H9 (cell line): Measurements from ENCODE around the gene CD27. TPM values are rescaled to one million over a fixed set of nuclear protein-coding genes. Genes with fewer than 3 reads are reported as not detected.

ENCODE experiments used
- DNase-seq: peaks from one replicate; pipeline ENCODE4 v3.0.0-alpha.2; 2017
- H2AFZ ChIP-seq: one replicate; pipeline ENCODE4 v1.6.1; 2013; ENCODE audit warnings: mild to moderate bottlenecking, low read length, control low read depth, moderate library complexity
- H2AK5ac ChIP-seq: 2 replicates; pipeline ENCODE4 v1.6.1; 2013; ENCODE audit warnings: low read length, control low read depth, mixed read lengths; ENCODE audit not compliant: insufficient read length
- H2BK120ac ChIP-seq: one replicate; pipeline ENCODE4 v1.6.1; 2013; ENCODE audit warnings: low read depth, mild to moderate bottlenecking, low read length, control low read depth, inconsistent platforms; ENCODE audit not compliant: poor library complexity, severe bottlenecking
- H2BK12ac ChIP-seq: 2 replicates; pipeline ENCODE4 v1.6.1; 2013; ENCODE audit warnings: low read length, control low read depth, mixed read lengths, low read depth; ENCODE audit not compliant: insufficient read length
- H2BK15ac ChIP-seq: 2 replicates; pipeline ENCODE4 v1.6.1; 2013; ENCODE audit warnings: low read depth, low read length, control low read depth
- H2BK20ac ChIP-seq: one replicate; pipeline ENCODE4 v1.6.1; 2013; ENCODE audit warnings: low read depth, mild to moderate bottlenecking, low read length, control low read depth, inconsistent platforms; ENCODE audit not compliant: poor library complexity, severe bottlenecking
- H2BK5ac ChIP-seq: 2 replicates; pipeline ENCODE4 v1.6.1; 2013; ENCODE audit warnings: low read length, control low read depth, mixed read lengths; ENCODE audit not compliant: insufficient read length
- H3K14ac ChIP-seq: 2 replicates; pipeline ENCODE4 v1.6.1; 2013; ENCODE audit warnings: low read length, control low read depth; ENCODE audit not compliant: insufficient read depth
- H3K18ac ChIP-seq: 2 replicates; pipeline ENCODE4 v1.6.1; 2013; ENCODE audit warnings: low read depth, mild to moderate bottlenecking, mixed read lengths, low read length, control low read depth; ENCODE audit not compliant: insufficient read length
- H3K23ac ChIP-seq: 2 replicates; pipeline ENCODE4 v1.6.1; 2013; ENCODE audit warnings: low read length, control low read depth, mixed read lengths, low read depth; ENCODE audit not compliant: insufficient read length
- H3K23me2 ChIP-seq: 2 replicates; pipeline ENCODE4 v1.6.1; 2013; ENCODE audit warnings: low read depth, mild to moderate bottlenecking, mixed read lengths, low read length, control low read depth; ENCODE audit not compliant: insufficient read length, poor library complexity, severe bottlenecking
- H3K27ac ChIP-seq: 2 replicates; pipeline ENCODE4 v1.5.1; 2013; ENCODE audit warnings: low read length, control low read depth, mixed read lengths, low read depth; ENCODE audit not compliant: insufficient read length
- H3K27me3 ChIP-seq: 2 replicates; pipeline ENCODE4 v1.6.1; 2013; ENCODE audit warnings: low read length, control low read depth, inconsistent platforms; ENCODE audit not compliant: insufficient read depth
- H3K4ac ChIP-seq: 2 replicates; pipeline ENCODE4 v1.6.1; 2013; ENCODE audit warnings: low read depth, mild to moderate bottlenecking, control low read depth, inconsistent platforms, low read length, moderate library complexity
- H3K4me1 ChIP-seq: 2 replicates; pipeline ENCODE4 v1.6.1; 2013; ENCODE audit warnings: low read length, control low read depth, inconsistent platforms; ENCODE audit not compliant: insufficient read depth
- H3K4me2 ChIP-seq: 2 replicates; pipeline ENCODE4 v1.6.1; 2013; ENCODE audit warnings: low read length, control low read depth, mixed read lengths; ENCODE audit not compliant: insufficient read length, insufficient read depth
- H3K56ac ChIP-seq: 2 replicates; pipeline ENCODE4 v1.6.1; 2013; ENCODE audit warnings: low read depth, mild to moderate bottlenecking, mixed read lengths, low read length, control low read depth; ENCODE audit not compliant: insufficient read length
- H3K79me1 ChIP-seq: 2 replicates; pipeline ENCODE4 v1.6.1; 2013; ENCODE audit warnings: low read depth, mild to moderate bottlenecking, moderate library complexity, low read length, control low read depth, inconsistent platforms; ENCODE audit not compliant: insufficient read depth, poor library complexity, severe bottlenecking
- H3K79me2 ChIP-seq: 2 replicates; pipeline ENCODE4 v1.6.1; 2013; ENCODE audit warnings: low read length, control low read depth, inconsistent platforms; ENCODE audit not compliant: insufficient read depth
- H3K9ac ChIP-seq: 2 replicates; pipeline ENCODE4 v1.6.1; 2013; ENCODE audit warnings: low read length, control low read depth, mixed read lengths; ENCODE audit not compliant: insufficient read length; ENCODE audit errors: extremely low read depth
- H3K9me3 ChIP-seq: one replicate; pipeline ENCODE4 v1.6.1; 2013; ENCODE audit warnings: low read depth, low read length, inconsistent platforms; ENCODE audit not compliant: control insufficient read depth
- H3T11ph ChIP-seq: one replicate; pipeline ENCODE4 v1.6.1; 2013; ENCODE audit warnings: mild to moderate bottlenecking, low read length, control low read depth, inconsistent platforms
- H4K20me1 ChIP-seq: one replicate; pipeline ENCODE4 v1.6.1; 2013; ENCODE audit not compliant: control insufficient read depth, insufficient read length, insufficient read depth
- H4K5ac ChIP-seq: 2 replicates; pipeline ENCODE4 v1.6.1; 2013; ENCODE audit warnings: low read depth, mild to moderate bottlenecking, mixed read lengths, low read length, control low read depth; ENCODE audit not compliant: insufficient read length
- H4K8ac ChIP-seq: replicated peaks from 2 replicates; pipeline ENCODE4 v1.6.1; 2013; ENCODE audit warnings: low read length, control low read depth, mixed read lengths, low read depth; ENCODE audit not compliant: insufficient read length
- H4K91ac ChIP-seq: 2 replicates; pipeline ENCODE4 v1.6.1; 2013; ENCODE audit warnings: low read depth, mild to moderate bottlenecking, moderate library complexity, mixed read lengths, low read length, control low read depth; ENCODE audit not compliant: insufficient read length
- H3K27ac Mint-ChIP-seq, 3 experiments: 2 replicates in 2 of 3; 3 replicates in 1 of 3; pipeline ENCODE4 v1.8.0; 2020 to 2021; ENCODE audit warnings: mixed read lengths in 3 of 3, mild to moderate bottlenecking in 1 of 3, moderate library complexity in 1 of 3
- H3K27me3 Mint-ChIP-seq: 2 replicates; pipeline ENCODE4 v1.8.0; 2021; ENCODE audit warnings: low read depth, mild to moderate bottlenecking, moderate library complexity, mixed read lengths
- H3K36me3 Mint-ChIP-seq, 3 experiments: 2 replicates in 2 of 3; 3 replicates in 1 of 3; pipeline ENCODE4 v1.8.0; 2020 to 2021; ENCODE audit warnings: low read depth in 3 of 3, mixed read lengths in 3 of 3; ENCODE audit not compliant: insufficient read depth in 1 of 3
- H3K4me1 Mint-ChIP-seq, 2 experiments: 2 replicates each; pipeline ENCODE4 v1.8.0; 2020; ENCODE audit warnings: mixed read lengths in 2 of 2
- H3K4me3 Mint-ChIP-seq, 2 experiments: 2 replicates in 1 of 2; 3 replicates in 1 of 2; pipeline ENCODE4 v1.8.0; 2020 to 2021; ENCODE audit warnings: mild to moderate bottlenecking in 2 of 2, mixed read lengths in 2 of 2, moderate library complexity in 1 of 2
- H3K9me3 Mint-ChIP-seq, 2 experiments: 2 replicates in 1 of 2; 3 replicates in 1 of 2; pipeline ENCODE4 v1.8.0; 2020; ENCODE audit warnings: mild to moderate bottlenecking in 2 of 2, mixed read lengths in 2 of 2, moderate library complexity in 1 of 2
- CTCF ChIP-seq: fragments of 200-600 bp; sonication (generic); conservative IDR thresholded peaks from 3 replicates; pipeline ENCODE4 v1.8.0; 2021; ENCODE audit warnings: antibody characterized with exemption, mild to moderate bottlenecking
- WGBS: extraction: QIAGEN DNeasy Blood & Tissue Kit; methylation state at CpG from one replicate; pipeline ENCODE4 v1.1.7; 2013; ENCODE audit warnings: missing lambda C conversion rate, low lambda C conversion rate, mixed read lengths; ENCODE audit not compliant: insufficient read length; ENCODE audit errors: extremely low coverage; 5-methylcytosine and 5-hydroxymethylcytosine counted together
- total RNA-seq: library from RNA; stranded (reverse); gene quantifications from 2 replicates; pipeline ENCODE4 v1.2.1, GENCODE V29; 2021

The CD27 gene
- total RNA-seq, 1 experiment from 2014 or later: 0.37 TPM

DNA sequence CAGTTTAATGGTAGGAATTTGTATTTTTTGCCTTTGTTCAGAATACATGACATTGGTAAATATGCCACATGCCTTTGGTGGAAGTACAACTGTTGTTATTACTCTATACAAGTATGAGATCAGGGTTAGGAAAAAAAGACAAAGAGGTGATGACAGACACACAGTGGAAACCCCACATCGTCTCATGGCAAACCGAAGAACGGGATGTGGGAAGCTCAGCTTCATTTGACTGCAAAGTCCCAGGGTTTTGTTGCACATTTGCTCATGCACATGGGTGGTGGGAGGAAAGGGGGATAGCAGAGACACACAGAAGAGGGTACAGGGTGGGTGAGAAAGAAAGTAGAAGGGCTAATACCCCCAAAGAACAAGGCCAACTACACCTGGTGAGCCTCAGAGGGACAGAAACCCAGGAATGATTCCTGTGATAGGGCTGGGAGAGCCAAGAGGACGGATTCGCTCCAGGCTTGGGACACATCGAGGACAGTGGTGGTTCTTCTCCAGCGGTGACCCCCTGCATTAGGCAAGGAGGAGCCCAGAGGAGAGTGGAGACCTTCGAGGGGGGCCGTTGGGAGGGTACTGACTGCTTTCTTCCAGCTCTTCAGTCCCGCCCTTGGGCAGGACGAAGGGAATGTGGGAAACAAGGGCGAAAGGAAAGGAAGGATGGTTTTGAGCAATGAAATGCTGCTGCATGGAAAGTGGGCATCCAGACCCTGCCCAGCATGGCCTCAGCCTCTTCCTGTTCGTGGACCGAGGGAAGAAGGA is 17.7 kb downstream of the CD27 start:
- no peaks in the 10 kb centered on the region for H3K9me3 ChIP-seq
- no peaks in the 10 kb centered on the region for H3K27me3 ChIP-seq
- no peaks in the 10 kb centered on the region for H3K9me3 Mint-ChIP-seq
- no peak overlapping the region for H2BK12ac ChIP-seq
- H3K27ac ChIP-seq: no peak overlapping the region
- H3T11ph ChIP-seq: no peak overlapping the region
- peak overlapping the region in 1 of 3 experiments; percentile 16; a peak in 1 of 7 replicates for H3K27ac Mint-ChIP-seq
- H4K20me1 ChIP-seq: no peaks in the 10 kb centered on the region
- no peak overlapping the region for H2BK5ac ChIP-seq
- H3K4ac ChIP-seq: no peak overlapping the region
- no peaks in the 10 kb centered on the region for H3K23me2 ChIP-seq
- no CpG with 5 or more reads among the region's 14 CpGs for WGBS
- no peak overlapping the region for H4K8ac ChIP-seq
- H3K79me2 ChIP-seq: no peaks in the 10 kb centered on the region
- H2BK120ac ChIP-seq: no peak overlapping the region
- no peak overlapping the region for H3K9ac ChIP-seq
- H3K4me1 ChIP-seq: no peaks in the 10 kb centered on the region
- no peaks in the 10 kb centered on the region for H3K79me1 ChIP-seq
- H2AK5ac ChIP-seq: no peak overlapping the region
- H2BK20ac ChIP-seq: no peak overlapping the region
- H3K27me3 Mint-ChIP-seq: no peaks in the 10 kb centered on the region
- H2BK15ac ChIP-seq: no peak overlapping the region
- no peak overlapping the region for H3K23ac ChIP-seq
- no peak overlapping the region for H4K91ac ChIP-seq
- no peak overlapping the region for H3K56ac ChIP-seq
- no peak overlapping the region for H3K18ac ChIP-seq
- H3K4me3 Mint-ChIP-seq: no peak overlapping the region; a peak in 1 of 5 replicates
- no peak overlapping the region for H3K4me2 ChIP-seq
- DNase-seq: no peak
- H2AFZ ChIP-seq: no peak overlapping the region
- peaks cover 32 to 74% (median 59%) of the 10 kb centered on the region in 3 experiments for H3K36me3 Mint-ChIP-seq
- no peak overlapping the region for H3K14ac ChIP-seq
- H4K5ac ChIP-seq: no peak overlapping the region
- TF ChIP-seq CTCF: no peak
- peaks cover 0 to 14% of the 10 kb centered on the region in 2 experiments for H3K4me1 Mint-ChIP-seq
